ENCODE measurements around the gene NAP1L4. TPM values are rescaled to one million over a fixed set of nuclear protein-coding genes. Genes with fewer than 3 reads are reported as not detected.

NAP1L4 gene, protein sequence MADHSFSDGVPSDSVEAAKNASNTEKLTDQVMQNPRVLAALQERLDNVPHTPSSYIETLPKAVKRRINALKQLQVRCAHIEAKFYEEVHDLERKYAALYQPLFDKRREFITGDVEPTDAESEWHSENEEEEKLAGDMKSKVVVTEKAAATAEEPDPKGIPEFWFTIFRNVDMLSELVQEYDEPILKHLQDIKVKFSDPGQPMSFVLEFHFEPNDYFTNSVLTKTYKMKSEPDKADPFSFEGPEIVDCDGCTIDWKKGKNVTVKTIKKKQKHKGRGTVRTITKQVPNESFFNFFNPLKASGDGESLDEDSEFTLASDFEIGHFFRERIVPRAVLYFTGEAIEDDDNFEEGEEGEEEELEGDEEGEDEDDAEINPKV
- total RNA-seq: 40.3 and 48.2 TPM in 2 replicates

GRCh38 chr11:2992234-2992996 is at the start of gene NAP1L4:
TSS of gene NAP1L4 (minus strand) at chr11:2992329. CDS start at chr11:2979220, 13,109 bp downstream.

GRCh38 chr11:2928605-2929530 is 63.3 kb downstream of the NAP1L4 start, which contains the start of gene PHLDA2:
TSS of gene PHLDA2 (minus strand) at chr11:2929420. CDS start at chr11:2929364, 56 bp downstream.

Other genes starting within 250 kb of the NAP1L4 start
- gene CDKN1C, start 106.6 kb downstream of the NAP1L4 start, total RNA-seq: 123 and 309 TPM in 2 replicates
- 12.9 and 19.1 TPM in 2 replicates for gene PHLDA2, start 62.9 kb downstream of the NAP1L4 start, total RNA-seq
- 67.8 and 71.9 TPM in 2 replicates for gene CARS1, start 65.1 kb upstream of the NAP1L4 start, total RNA-seq
- 24.2 and 38.0 TPM in 2 replicates for gene OSBPL5, start 173.0 kb upstream of the NAP1L4 start, total RNA-seq
- gene MRGPRG, start 226.5 kb upstream of the NAP1L4 start, total RNA-seq: not detected in 2 replicates
- gene MRGPRE, start 240.1 kb upstream of the NAP1L4 start, total RNA-seq: not detected in 2 replicates